K562 (cell line): ENCODE results near the gene RNF31. TPM values are rescaled to one million over a fixed set of nuclear protein-coding genes. Genes with fewer than 3 reads are reported as not detected.

Experiments
- ATF1 ChIP-seq, 2 experiments: fragments of 450-650 bp in 1 of 2; IDR thresholded peaks; 2 replicates each; pipeline ENCODE4 v1.6.1; 2016; ENCODE audit warnings: missing compliant biosample characterization in 1 of 2, missing genetic modification characterization in 1 of 2
- ATF7 ChIP-seq: fragments of 450-650 bp; IDR thresholded peaks from 2 replicates; pipeline ENCODE4 v1.7.1; 2014; ENCODE audit warnings: mild to moderate bottlenecking, moderate library complexity
- CREB3 ChIP-seq: fragments of 450-650 bp; conservative IDR thresholded peaks from 2 replicates; pipeline ENCODE4 v1.6.1; 2016; ENCODE audit warnings: missing genetic modification characterization, low read depth, mild to moderate bottlenecking, missing compliant biosample characterization, moderate library complexity
- MYC ChIP-seq, 2 experiments: fragments of 250-450 bp in 1 of 2; sonication (Bioruptor Pico) in 1 of 2; IDR thresholded peaks; 2 replicates each; pipeline versions ENCODE4 v1.5.1 to v1.6.1; 2012 to 2021; ENCODE audit warnings: low read depth in 2 of 2, borderline replicate concordance in 1 of 2, improper control_type of control experiment in 1 of 2, low read length in 1 of 2, mild to moderate bottlenecking in 1 of 2, moderate library complexity in 1 of 2
- ZBTB7A ChIP-seq: IDR thresholded peaks from 2 replicates; pipeline ENCODE4 v1.6.1; 2011; ENCODE audit warnings: low read depth, mild to moderate bottlenecking, low read length, moderate library complexity, borderline replicate concordance; ENCODE audit not compliant: control insufficient read depth
- ZNF280A ChIP-seq: fragments of 450-650 bp; IDR thresholded peaks from 2 replicates; pipeline ENCODE4 v1.6.1; 2018; ENCODE audit warnings: mild to moderate bottlenecking, low read depth; ENCODE audit not compliant: partially characterized antibody
- ZNF445 ChIP-seq: fragments of 250-450 bp; sonication (Bioruptor Pico); IDR thresholded peaks from 2 replicates; pipeline ENCODE4 v1.4.0; 2020; ENCODE audit warnings: low read depth, mild to moderate bottlenecking, moderate library complexity
- ZNF695 ChIP-seq: fragments of 450-650 bp; formaldehyde crosslinking; IDR thresholded peaks from 2 replicates; pipeline ENCODE4 v1.4.0; 2020; ENCODE audit warnings: mild to moderate bottlenecking, moderate library complexity
- polyA plus RNA-seq, 8 experiments: library from polyadenylated mRNA; depleted of rRNA in 4 of 8; stranded (reverse) in 5 of 8; unstranded in 3 of 8; fragments of >200 nt; fragmentation: Nextera tagmentation in 2 of 8; fragmentation: Illumina TruSeq in 1 of 8; extraction: Ambion mirVana in 2 of 8; extraction: Trizol in 1 of 8; gene quantifications; 2 replicates each; pipeline versions ENCODE4 v1.2.1 to v1.2.3, GENCODE V29; 2011 to 2014; ENCODE audit warnings: inconsistent platforms in 1 of 8, missing spikeins in 1 of 8
- total RNA-seq, 7 experiments: library from RNA; depleted of rRNA in 6 of 7; stranded (reverse); fragments of >200 nt in 6 of 7; fragmentation: Illumina TruSeq in 2 of 7; extraction: Trizol in 2 of 7; gene quantifications; 2 replicates each; pipeline versions ENCODE4 v1.2.1 to v1.2.3, GENCODE V29; 2011 to 2021; ENCODE audit warnings: low replicate concordance in 1 of 7

The RNF31 gene
- total and polyA plus RNA-seq, 9 of the 15 experiments (the other 6 are each of a cell fraction or from before 2014, with no cell fraction given): 3.1 to 47.6 (median 19.1) TPM

GRCh38 chr14:24146453-24146977 lies 783 bp upstream of the RNF31 start, which contains the start of gene PSME2 (continued):
- TF ChIP-seq ZBTB7A: peak; percentile 86
- no peak for TF ChIP-seq ZNF280A
- TF ChIP-seq ZNF695 (CRISPR knock-in tag): no peak
- no peak for TF ChIP-seq CREB3 (tag)
- 0 out of 2 replicates have a peak, but pooled peaks have one; percentile 9 for TF ChIP-seq ATF7
- TF ChIP-seq ZNF445: no peak
- peak; percentile 60 for TF ChIP-seq MYC (IDR thresholded peaks at IDR 0.05; ENCODE audit: low read depth, low read length)
- TF ChIP-seq MYC (CRISPR knock-in tag; IDR thresholded peaks at IDR 0.05; ENCODE audit: borderline replicate concordance, low read depth): no peak
- TF ChIP-seq ATF1 (CRISPR knock-in tag; IDR thresholded peaks at IDR 0.05): no peak
- TF ChIP-seq ATF1 (tag; IDR thresholded peaks at IDR 0.05): no peak
